ENCODE measurements around the gene ATG14.

The ATG14 gene

DNA sequence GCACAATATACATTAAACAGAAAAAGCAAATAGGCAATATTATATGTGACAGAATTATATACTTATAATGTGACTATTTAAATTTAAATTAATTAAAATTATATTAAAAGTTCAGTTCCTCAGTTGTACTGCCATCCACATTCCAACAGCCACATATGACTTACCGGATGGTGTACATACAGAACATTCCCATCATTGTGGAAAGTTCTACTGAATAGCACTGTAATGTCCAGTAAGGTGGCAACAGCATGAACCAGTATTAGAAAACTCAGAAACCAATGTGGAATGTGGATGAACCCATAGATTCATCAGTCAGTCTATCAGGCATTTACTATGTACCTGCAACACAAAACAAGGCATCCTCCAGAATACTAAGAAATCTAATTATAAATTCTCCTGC, 12.4 kb downstream of the ATG14 start:
- DNase-seq (ENCODE audit: low read depth in 1 of 2, low spot score in 1 of 2): no peak
- TF ChIP-seq GABPA (IDR thresholded peaks at IDR 0.05; ENCODE audit: low read depth): no peak
- TF ChIP-seq SPI1 (IDR thresholded peaks at IDR 0.05; ENCODE audit: borderline replicate concordance, low read depth): no peak
- TF ChIP-seq, protein P1, sequence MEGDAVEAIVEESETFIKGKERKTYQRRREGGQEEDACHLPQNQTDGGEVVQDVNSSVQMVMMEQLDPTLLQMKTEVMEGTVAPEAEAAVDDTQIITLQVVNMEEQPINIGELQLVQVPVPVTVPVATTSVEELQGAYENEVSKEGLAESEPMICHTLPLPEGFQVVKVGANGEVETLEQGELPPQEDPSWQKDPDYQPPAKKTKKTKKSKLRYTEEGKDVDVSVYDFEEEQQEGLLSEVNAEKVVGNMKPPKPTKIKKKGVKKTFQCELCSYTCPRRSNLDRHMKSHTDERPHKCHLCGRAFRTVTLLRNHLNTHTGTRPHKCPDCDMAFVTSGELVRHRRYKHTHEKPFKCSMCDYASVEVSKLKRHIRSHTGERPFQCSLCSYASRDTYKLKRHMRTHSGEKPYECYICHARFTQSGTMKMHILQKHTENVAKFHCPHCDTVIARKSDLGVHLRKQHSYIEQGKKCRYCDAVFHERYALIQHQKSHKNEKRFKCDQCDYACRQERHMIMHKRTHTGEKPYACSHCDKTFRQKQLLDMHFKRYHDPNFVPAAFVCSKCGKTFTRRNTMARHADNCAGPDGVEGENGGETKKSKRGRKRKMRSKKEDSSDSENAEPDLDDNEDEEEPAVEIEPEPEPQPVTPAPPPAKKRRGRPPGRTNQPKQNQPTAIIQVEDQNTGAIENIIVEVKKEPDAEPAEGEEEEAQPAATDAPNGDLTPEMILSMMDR (IDR thresholded peaks at IDR 0.05; ENCODE audit: insufficient read depth, low read length): no peak
- TF ChIP-seq POLR2AphosphoS5 (IDR thresholded peaks at IDR 0.05; ENCODE audit: low read depth): no peak
- TF ChIP-seq, protein P2, sequence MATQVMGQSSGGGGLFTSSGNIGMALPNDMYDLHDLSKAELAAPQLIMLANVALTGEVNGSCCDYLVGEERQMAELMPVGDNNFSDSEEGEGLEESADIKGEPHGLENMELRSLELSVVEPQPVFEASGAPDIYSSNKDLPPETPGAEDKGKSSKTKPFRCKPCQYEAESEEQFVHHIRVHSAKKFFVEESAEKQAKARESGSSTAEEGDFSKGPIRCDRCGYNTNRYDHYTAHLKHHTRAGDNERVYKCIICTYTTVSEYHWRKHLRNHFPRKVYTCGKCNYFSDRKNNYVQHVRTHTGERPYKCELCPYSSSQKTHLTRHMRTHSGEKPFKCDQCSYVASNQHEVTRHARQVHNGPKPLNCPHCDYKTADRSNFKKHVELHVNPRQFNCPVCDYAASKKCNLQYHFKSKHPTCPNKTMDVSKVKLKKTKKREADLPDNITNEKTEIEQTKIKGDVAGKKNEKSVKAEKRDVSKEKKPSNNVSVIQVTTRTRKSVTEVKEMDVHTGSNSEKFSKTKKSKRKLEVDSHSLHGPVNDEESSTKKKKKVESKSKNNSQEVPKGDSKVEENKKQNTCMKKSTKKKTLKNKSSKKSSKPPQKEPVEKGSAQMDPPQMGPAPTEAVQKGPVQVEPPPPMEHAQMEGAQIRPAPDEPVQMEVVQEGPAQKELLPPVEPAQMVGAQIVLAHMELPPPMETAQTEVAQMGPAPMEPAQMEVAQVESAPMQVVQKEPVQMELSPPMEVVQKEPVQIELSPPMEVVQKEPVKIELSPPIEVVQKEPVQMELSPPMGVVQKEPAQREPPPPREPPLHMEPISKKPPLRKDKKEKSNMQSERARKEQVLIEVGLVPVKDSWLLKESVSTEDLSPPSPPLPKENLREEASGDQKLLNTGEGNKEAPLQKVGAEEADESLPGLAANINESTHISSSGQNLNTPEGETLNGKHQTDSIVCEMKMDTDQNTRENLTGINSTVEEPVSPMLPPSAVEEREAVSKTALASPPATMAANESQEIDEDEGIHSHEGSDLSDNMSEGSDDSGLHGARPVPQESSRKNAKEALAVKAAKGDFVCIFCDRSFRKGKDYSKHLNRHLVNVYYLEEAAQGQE (IDR thresholded peaks at IDR 0.05; ENCODE audit: insufficient replicate concordance, low read depth): no peak
- Histone ChIP-seq H3K4me3 (replicated peaks; ENCODE audit: insufficient read depth, low read length) (no peak overlapping the region), H3K27me3 (ENCODE audit: insufficient read depth, poor library complexity, severe bottlenecking) (no peaks in the 10 kb centered on the region), H3K27ac (replicated peaks) (no peak overlapping the region)

DNA sequence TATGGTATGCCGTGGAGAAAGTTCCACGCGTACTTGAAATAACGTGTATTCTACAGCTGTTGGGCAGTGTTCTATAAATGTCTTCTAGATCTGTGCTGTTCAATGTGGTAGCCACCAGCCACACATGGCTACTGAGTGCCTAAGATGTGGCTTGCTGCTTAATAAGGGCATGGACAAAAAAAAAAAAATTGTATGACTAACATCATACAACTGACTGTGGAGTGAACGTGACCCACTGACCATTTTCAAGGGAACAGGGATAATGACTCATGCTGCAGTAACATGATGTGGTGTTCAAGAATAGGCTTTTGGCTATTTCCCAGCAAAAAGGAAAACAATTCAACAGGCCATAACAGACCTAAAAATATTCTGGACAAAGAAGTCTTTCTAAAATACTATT, 13.0 kb downstream of the ATG14 start:
- Histone ChIP-seq H3K27me3 (ENCODE audit: insufficient read depth, poor library complexity, severe bottlenecking) (no peaks in the 10 kb centered on the region), H3K27ac (replicated peaks) (no peak overlapping the region), H3K4me3 (replicated peaks; ENCODE audit: insufficient read depth, low read length) (no peak overlapping the region)
- DNase-seq (ENCODE audit: low read depth in 1 of 2, low spot score in 1 of 2): no peak
- TF ChIP-seq, protein P1 (IDR thresholded peaks at IDR 0.05; ENCODE audit: insufficient read depth, low read length): no peak
- TF ChIP-seq GABPA (IDR thresholded peaks at IDR 0.05; ENCODE audit: low read depth) (no peak), POLR2AphosphoS5 (IDR thresholded peaks at IDR 0.05; ENCODE audit: low read depth) (no peak), SPI1 (IDR thresholded peaks at IDR 0.05; ENCODE audit: borderline replicate concordance, low read depth) (no peak)
- TF ChIP-seq, protein P2 (IDR thresholded peaks at IDR 0.05; ENCODE audit: insufficient replicate concordance, low read depth): no peak

DNA sequence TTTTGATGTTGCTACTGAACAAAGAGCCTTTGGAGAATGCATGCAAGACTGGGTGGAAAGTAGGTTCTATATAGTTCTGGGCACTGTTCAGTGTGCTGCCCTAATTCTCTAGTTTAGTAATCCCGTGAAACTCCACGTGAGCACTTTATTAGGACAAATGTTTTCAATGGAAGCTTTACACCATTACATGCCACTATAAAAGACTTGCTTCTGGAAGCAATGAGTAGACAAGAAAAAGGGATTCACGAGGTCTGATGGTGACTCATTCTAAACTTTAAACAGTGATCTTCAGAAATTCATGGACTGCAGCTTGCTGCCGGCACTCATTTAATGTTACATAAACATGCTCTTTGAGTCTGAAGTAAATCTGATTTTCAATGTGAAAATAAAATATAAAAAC, 22.3 kb downstream of the ATG14 start:
- TF ChIP-seq, protein P1 (IDR thresholded peaks at IDR 0.05; ENCODE audit: insufficient read depth, low read length): no peak
- TF ChIP-seq, protein P2 (IDR thresholded peaks at IDR 0.05; ENCODE audit: insufficient replicate concordance, low read depth): no peak
- TF ChIP-seq SPI1 (IDR thresholded peaks at IDR 0.05; ENCODE audit: borderline replicate concordance, low read depth) (no peak), GABPA (IDR thresholded peaks at IDR 0.05; ENCODE audit: low read depth) (no peak), POLR2AphosphoS5 (IDR thresholded peaks at IDR 0.05; ENCODE audit: low read depth) (no peak)
- H3K27me3 ChIP-seq (ENCODE audit: insufficient read depth, poor library complexity, severe bottlenecking): no peaks in the 10 kb centered on the region
- DNase-seq (ENCODE audit: low read depth in 1 of 2, low spot score in 1 of 2): no peak
- H3K27ac ChIP-seq (replicated peaks): no peak overlapping the region
- no peak overlapping the region for H3K4me3 ChIP-seq (replicated peaks; ENCODE audit: insufficient read depth, low read length)

Data from HL-60 (cell line).